C1 segment of cervical spinal cord (tissue), 14 donors: Measurements from ENCODE around the gene CYP3A5.

Source experiments
- DNase-seq, 14 donors: peaks; one replicate each; lab custom pipeline; 2025; lab: John Stamatoyannopoulos, UW

CYP3A5 gene

GRCh38 chr7:99615989-99616358, 63.8 kb downstream of the CYP3A5 start:
- no peak for DNase-seq

DNA sequence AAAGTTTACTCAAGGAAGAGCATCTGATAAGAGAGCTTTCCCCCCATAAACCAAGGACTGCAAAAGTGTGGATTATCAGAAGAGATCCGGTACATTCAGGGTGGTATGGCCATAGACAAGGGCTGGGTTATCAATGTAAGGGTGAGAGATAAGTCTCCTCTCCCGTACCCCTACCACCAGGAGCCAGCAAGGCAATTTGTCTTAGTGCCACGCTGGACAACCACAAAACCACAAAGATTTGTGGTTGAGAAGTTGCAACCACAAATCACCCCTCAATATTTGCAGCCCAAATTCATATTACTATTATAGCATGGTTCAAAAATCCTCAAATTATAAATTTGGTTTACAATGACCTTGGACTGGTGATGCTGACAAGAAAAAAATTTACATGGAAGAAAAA, 65.3 kb downstream of the CYP3A5 start:
- no peak for DNase-seq

DNA sequence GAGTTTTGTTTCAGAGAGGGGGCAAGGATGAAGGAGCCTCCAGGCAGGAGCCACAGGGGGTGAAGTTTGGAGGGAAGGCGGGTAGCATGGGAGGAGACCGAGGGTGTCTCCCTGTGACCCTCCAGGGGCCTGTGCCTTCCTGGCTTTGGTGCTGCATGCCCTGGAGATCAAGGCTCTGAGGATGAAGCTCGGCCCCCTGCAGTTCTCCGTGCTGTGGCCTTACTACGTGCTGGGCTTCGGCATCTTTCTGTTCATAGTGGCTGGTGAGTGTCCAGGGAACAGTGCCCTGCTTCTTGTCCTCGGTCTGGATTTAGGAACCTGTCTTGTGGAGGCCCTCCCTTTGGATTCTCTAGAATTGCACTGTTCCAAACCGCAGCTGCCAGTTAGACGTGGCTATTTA, 72.2 kb downstream of the CYP3A5 start:
- DNase-seq = no peak

- no peak for DNase-seq
Measured at GRCh38 chr7:99606531-99606930, 73.3 kb downstream of the CYP3A5 start.

DNA sequence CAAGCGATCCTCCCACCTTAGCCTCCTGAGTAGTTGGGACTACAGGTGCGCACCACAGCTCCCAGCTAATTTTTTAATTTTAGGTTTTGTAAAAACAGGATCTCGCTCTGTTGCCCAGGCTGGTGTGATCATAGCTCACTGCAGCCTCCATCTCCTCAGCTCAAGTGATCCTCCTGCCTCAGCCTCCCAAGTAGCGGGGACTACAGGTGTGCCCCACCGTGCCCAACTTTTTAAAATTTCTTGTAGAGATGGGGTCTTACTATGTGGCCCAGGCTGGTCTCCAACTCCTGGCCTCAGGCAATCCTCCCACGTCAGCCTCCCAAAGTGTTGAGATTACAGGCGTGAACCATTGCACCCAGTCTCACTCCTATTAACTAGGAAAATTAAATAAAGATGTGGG, 74.3 kb downstream of the CYP3A5 start:
- DNase-seq = no peak

DNA sequence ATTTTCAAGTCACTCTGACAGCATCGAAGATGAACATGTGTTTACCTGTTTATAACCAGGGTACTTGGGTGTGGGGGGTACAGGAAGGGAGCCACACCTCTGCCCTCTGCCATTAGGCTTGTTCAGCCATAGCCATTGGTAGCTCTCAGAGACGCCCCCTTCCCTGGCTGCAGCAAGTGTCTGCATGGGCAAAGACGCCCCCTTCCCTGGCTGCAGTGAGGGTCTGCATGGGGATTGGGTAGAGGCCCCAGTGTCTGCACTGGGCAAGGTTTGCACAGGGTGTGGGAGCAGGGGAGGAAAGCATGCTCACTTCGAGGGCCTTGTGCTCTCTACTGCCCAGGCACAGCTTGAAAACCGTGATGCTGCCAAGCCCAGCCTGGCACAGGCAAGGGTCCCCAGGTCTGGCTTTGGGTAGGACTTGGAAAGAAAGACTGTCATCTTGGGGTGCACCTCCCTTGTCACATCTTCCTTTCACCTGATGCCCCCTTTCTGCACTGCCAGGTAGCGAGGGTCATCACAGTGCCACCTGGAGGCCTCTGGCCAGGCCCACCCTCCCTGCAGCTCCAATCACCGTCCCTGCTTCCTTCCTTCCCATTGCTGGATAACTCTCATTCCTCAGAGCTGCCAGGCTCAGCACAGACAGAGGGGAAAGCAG, 78.0 kb downstream of the CYP3A5 start:
- DNase-seq = no peak

DNA sequence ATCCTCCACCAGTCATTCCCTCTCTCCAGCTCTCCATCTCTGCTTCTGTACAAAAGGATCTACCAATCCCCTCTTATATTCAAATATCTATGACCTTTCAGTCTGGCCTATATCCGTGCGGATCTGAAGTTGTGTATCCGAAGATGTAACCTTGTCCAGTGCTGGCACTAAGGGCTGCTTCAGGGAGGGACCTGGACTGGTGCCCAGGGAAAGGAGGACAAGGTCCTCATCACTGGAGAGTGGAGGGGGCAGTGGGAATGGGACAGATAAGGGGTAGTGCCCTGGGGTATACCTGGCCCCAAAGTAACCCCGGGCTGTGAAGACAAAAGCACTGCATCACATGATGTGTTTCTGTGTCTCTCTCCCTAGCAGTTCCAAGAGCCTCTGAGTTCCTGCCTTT, 80.0 kb downstream of the CYP3A5 start:
- no peak for DNase-seq
